ENCODE data around the gene CDC42BPG. TPM values are rescaled to one million over a fixed set of nuclear protein-coding genes. Genes with fewer than 3 reads are reported as not detected.

Gene CDC42BPG
- total RNA-seq, 1 experiment from 2014 or later, result 14.5 TPM

GRCh38 chr11:64871492-64871891 lies 27.0 kb upstream of the CDC42BPG start:
- no peak overlapping the region for H2AFZ ChIP-seq (ENCODE audit: low read length)
- no peak overlapping the region for H3K9ac ChIP-seq (ENCODE audit: low read length)
- no peaks in the 10 kb centered on the region for H3K9me3 ChIP-seq (ENCODE audit: low read length)
- peaks cover 20% of the 10 kb centered on the region for H3F3A ChIP-seq (ENCODE audit: low read length, unreplicated experiment)
- H3K79me2 ChIP-seq (ENCODE audit: low read length), result peaks cover 91% of the 10 kb centered on the region
- intact Hi-C loops (cut with micrococcal nuclease), result no loop called here
- no peaks in the 10 kb centered on the region for H3K9me2 ChIP-seq (replicated peaks; ENCODE audit: low read length)
- CTCF ChIA-PET, result no interaction called here
- no peaks in the 10 kb centered on the region for H3K27me3 ChIP-seq (ENCODE audit: low read length)
- H3K4me1 ChIP-seq (ENCODE audit: insufficient read depth, low read length), result peaks cover 79% of the 10 kb centered on the region
- DNase-seq (no peak), ATAC-seq (no peak)
- no TSS peak for BruUV-seq (replicated peaks)
- peaks cover 48% of the 10 kb centered on the region for H3K36me3 ChIP-seq (ENCODE audit: low read depth, low read length)
- H3K27ac ChIP-seq (ENCODE audit: low read length), result peak overlapping the region; percentile 81; the same call in 1 of the 2 replicates
- H4K20me1 ChIP-seq (ENCODE audit: low read length), result peaks cover 46% of the 10 kb centered on the region
- peak overlapping the region; percentile 69 for H3K4me2 ChIP-seq (ENCODE audit: low read length)
- no peak for TF ChIP-seq CTCF (conservative IDR thresholded peaks at IDR 0.05; ENCODE audit: low read depth, low read length)
- no peak for TF ChIP-seq EZH2phosphoT487 (IDR thresholded peaks at IDR 0.05; ENCODE audit: borderline replicate concordance, low read length)
- TF ChIP-seq EZH2 (IDR thresholded peaks at IDR 0.05; ENCODE audit: low read length, unreplicated experiment), result no peak
- POLR2A ChIA-PET (ENCODE audit: unreplicated experiment), result no interaction called here
- H3K4me3 ChIP-seq (ENCODE audit: low read length), result no peak overlapping the region

GRCh38 chr11:64870893-64871466 lies 26.5 kb upstream of the CDC42BPG start:
- CTCF ChIA-PET, result interaction anchor here (3.3 kb wide), 1 partner anchor 23 kb away, joined by 20 read pairs; no protein-coding TSS in a partner anchor
- peak overlapping the region; percentile 26; the same call in 1 of the 2 replicates for H3K4me3 ChIP-seq (ENCODE audit: low read length)
- H4K20me1 ChIP-seq (ENCODE audit: low read length), result peaks cover 44% of the 10 kb centered on the region
- peak overlapping the region; percentile 69 for H3K4me2 ChIP-seq (ENCODE audit: low read length)
- H3K27ac ChIP-seq (ENCODE audit: low read length), result peak overlapping the region; percentile 81
- no TSS peak for BruUV-seq (replicated peaks)
- H3K9ac ChIP-seq (ENCODE audit: low read length), result peak overlapping the region; percentile 32; the same call in 1 of the 2 replicates
- no peaks in the 10 kb centered on the region for H3K9me2 ChIP-seq (replicated peaks; ENCODE audit: low read length)
- no peak overlapping the region for H2AFZ ChIP-seq (ENCODE audit: low read length)
- H3K27me3 ChIP-seq (ENCODE audit: low read length), result no peaks in the 10 kb centered on the region
- H3K4me1 ChIP-seq (ENCODE audit: insufficient read depth, low read length), result peaks cover 81% of the 10 kb centered on the region
- intact Hi-C loops (cut with micrococcal nuclease), result no loop called here
- POLR2A ChIA-PET (ENCODE audit: unreplicated experiment), result interaction anchor here (0.6 kb wide), 1 partner anchor 8 kb away, joined by 3 read pairs; no protein-coding TSS in a partner anchor
- peaks cover 20% of the 10 kb centered on the region for H3F3A ChIP-seq (ENCODE audit: low read length, unreplicated experiment)
- TF ChIP-seq EZH2 (IDR thresholded peaks at IDR 0.05; ENCODE audit: low read length, unreplicated experiment) (no peak), EZH2phosphoT487 (IDR thresholded peaks at IDR 0.05; ENCODE audit: borderline replicate concordance, low read length) (no peak), CTCF (conservative IDR thresholded peaks at IDR 0.05; ENCODE audit: low read depth, low read length) (no peak)
- H3K36me3 ChIP-seq (ENCODE audit: low read depth, low read length), result peaks cover 48% of the 10 kb centered on the region
- no peak for DNase-seq
- no peak for ATAC-seq
- H3K79me2 ChIP-seq (ENCODE audit: low read length), result peaks cover 91% of the 10 kb centered on the region
- no peaks in the 10 kb centered on the region for H3K9me3 ChIP-seq (ENCODE audit: low read length)

Measured in PC-3 (cell line).